SK-N-SH (cell line): ENCODE measurements around the gene C16orf87.

Source experiments
- CTCF ChIP-seq: fragments of 200-600 bp; sonication (generic); IDR thresholded peaks from 2 replicates; pipeline ENCODE4 v1.6.1; 2017; ENCODE audit warnings: antibody characterized with exemption, mild to moderate bottlenecking, moderate library complexity
- EP300 ChIP-seq, 2 experiments: IDR thresholded peaks; 2 replicates each; pipeline versions ENCODE4 v1.4.0 to v1.6.1; 2012; ENCODE audit warnings: borderline replicate concordance in 1 of 2, low read depth in 1 of 2, low read length in 1 of 2
- EZH2phosphoT487 ChIP-seq: fragments of 200-600 bp; sonication (generic); IDR thresholded peaks from 2 replicates; pipeline ENCODE4 v1.6.1; 2017; ENCODE audit warnings: low read depth, mixed run types, mild to moderate bottlenecking, antibody characterized with exemption, moderate library complexity, borderline replicate concordance
- NRF1 ChIP-seq: IDR thresholded peaks from 2 replicates; pipeline ENCODE4 v1.6.1; 2012; ENCODE audit warnings: low read depth, mild to moderate bottlenecking, low read length
- RFX5 ChIP-seq: IDR thresholded peaks from 2 replicates; pipeline ENCODE4 v1.6.1; 2012; ENCODE audit warnings: mild to moderate bottlenecking, improper control_type of control experiment, low read length

GRCh38 chr16:46808997-46809396 is 22.0 kb downstream of the C16orf87 start:
- TF ChIP-seq CTCF (no peak), EP300 (IDR thresholded peaks at IDR 0.05; ENCODE audit: borderline replicate concordance in 1 of 2, low read depth in 1 of 2, low read length in 1 of 2) (no peak), EZH2phosphoT487 (no peak), RFX5 (no peak), NRF1 (no peak)
